CD4-positive, alpha-beta memory T cell (primary cell): Measurements from ENCODE around the gene FXYD5. TPM values are rescaled to one million over a fixed set of nuclear protein-coding genes. Genes with fewer than 3 reads are reported as not detected.

Experiments used
- CTCF ChIA-PET: fragments of 350-600 bp; sonication (Branson Sonifier 250); formaldehyde crosslinking; loops from one replicate; lab custom pipeline; 2021; ENCODE audit warnings: inconsistent platforms; ENCODE audit not compliant: partially characterized antibody; lab: Charles Lee
- POLR2A ChIA-PET: fragments of 350-600 bp; sonication (Branson Sonifier 250); formaldehyde crosslinking; loops from one replicate; lab custom pipeline; 2021; ENCODE audit not compliant: partially characterized antibody; lab: Charles Lee
- DNase-seq, 5 donors: peaks; one replicate each; pipeline versions ENCODE4 v3.0.0 to v3.0.0-alpha.2; 2020 to 2022; ENCODE audit warnings: mixed read lengths in 1 of 5
- H3K27ac ChIP-seq: one replicate; pipeline ENCODE4 v1.7.0; 2013; ENCODE audit warnings: low read depth, low read length
- H3K27me3 ChIP-seq: 2 replicates; pipeline ENCODE4 v1.7.0; 2013; ENCODE audit warnings: mild to moderate bottlenecking, low read length, moderate library complexity; ENCODE audit not compliant: insufficient read depth
- H3K36me3 ChIP-seq: 2 replicates; pipeline ENCODE4 v1.7.0; 2013; ENCODE audit warnings: mild to moderate bottlenecking, low read length, moderate library complexity; ENCODE audit not compliant: insufficient read depth
- H3K4me1 ChIP-seq: 2 replicates; pipeline ENCODE4 v1.7.0; 2013; ENCODE audit warnings: mild to moderate bottlenecking, low read length, moderate library complexity; ENCODE audit not compliant: insufficient read depth
- H3K4me3 ChIP-seq, 2 donors: one replicate each; pipeline ENCODE4 v1.7.0; 2013; ENCODE audit warnings: low read length in 2 of 2, mild to moderate bottlenecking in 1 of 2
- H3K9me3 ChIP-seq, 2 donors: one replicate each; pipeline ENCODE4 v1.7.0; 2013; ENCODE audit warnings: low read length in 2 of 2, control low read depth in 1 of 2; ENCODE audit not compliant: control insufficient read depth in 1 of 2
- H3K27ac Mint-ChIP-seq, 7 donors: one replicate each; pipeline ENCODE4 v1.8.0; 2020 to 2021; ENCODE audit warnings: mixed read lengths in 7 of 7, mild to moderate bottlenecking in 6 of 7, inconsistent platforms in 3 of 7, moderate library complexity in 3 of 7
- H3K27me3 Mint-ChIP-seq, 2 donors: one replicate each; pipeline ENCODE4 v1.8.0; 2020 to 2021; ENCODE audit warnings: mixed read lengths in 2 of 2
- H3K36me3 Mint-ChIP-seq, 2 donors: one replicate each; pipeline ENCODE4 v1.8.0; 2020 to 2021; ENCODE audit warnings: mixed read lengths in 2 of 2, inconsistent platforms in 1 of 2, mild to moderate bottlenecking in 1 of 2
- H3K4me1 Mint-ChIP-seq, 4 donors: one replicate each; pipeline ENCODE4 v1.8.0; 2020 to 2021; ENCODE audit warnings: mixed read lengths in 4 of 4, mild to moderate bottlenecking in 1 of 4
- H3K4me3 Mint-ChIP-seq, 8 donors: one replicate each; pipeline ENCODE4 v1.8.0; 2020 to 2021; ENCODE audit warnings: mixed read lengths in 8 of 8, mild to moderate bottlenecking in 7 of 8, moderate library complexity in 6 of 8, inconsistent platforms in 3 of 8
- H3K9me3 Mint-ChIP-seq, 8 donors: one replicate each; pipeline ENCODE4 v1.8.0; 2020 to 2021; ENCODE audit warnings: mixed read lengths in 8 of 8, mild to moderate bottlenecking in 5 of 8, inconsistent platforms in 3 of 8, moderate library complexity in 1 of 8
- intact Hi-C: fragments of 100-400 bp; cut with micrococcal nuclease; formaldehyde crosslinking; loops from one replicate; pipeline ENCODE4 v1.15.1; 2023
- polyA plus RNA-seq, 2 donors: library from polyadenylated mRNA; unstranded; fragments of 300-500 nt; fragmentation: Illumina TruSeq; gene quantifications; one replicate each; pipeline ENCODE4 v1.2.3, GENCODE V29; 2021
- total RNA-seq, 2 experiments: library from RNA; stranded (reverse); gene quantifications; one replicate each; pipeline ENCODE4 v1.2.3, GENCODE V29; 2021

The FXYD5 gene
- total and polyA plus RNA-seq, 4 experiments from 2014 or later: 452 to 833 (median 479) TPM

DNA sequence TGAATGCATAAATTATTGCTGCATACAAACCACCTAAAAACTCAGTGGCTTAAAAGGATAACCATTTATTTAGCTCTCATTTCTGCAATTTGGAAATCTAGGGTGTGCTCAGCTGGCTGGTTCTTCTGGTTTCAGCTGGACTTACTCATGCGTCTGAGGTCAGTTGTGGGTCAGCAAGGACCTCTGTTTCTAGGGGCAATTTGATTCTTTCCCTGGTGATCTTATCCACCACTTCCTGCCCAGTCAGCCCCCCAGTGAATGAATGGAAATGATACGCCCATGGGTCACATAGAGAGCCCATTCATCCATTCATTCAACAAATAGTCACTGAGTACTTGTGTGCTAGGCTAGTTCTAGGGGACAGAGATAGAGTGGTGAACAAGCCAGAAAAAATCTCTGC is 9.9 kb downstream of the FXYD5 start:
- POLR2A ChIA-PET: no interaction called here
- Histone ChIP-seq H3K9me3 (peaks cover 0 to 8% of the 10 kb centered on the region in 2 donors), H3K27me3 (no peaks in the 10 kb centered on the region), H3K36me3 (peaks cover 78% of the 10 kb centered on the region), H3K4me1 (peaks cover 70% of the 10 kb centered on the region), H3K27ac (no peak overlapping the region), H3K4me3 (no peak overlapping the region)
- peaks cover 90 to 91% of the 10 kb centered on the region in 2 donors for H3K36me3 Mint-ChIP-seq
- DNase-seq: no peak
- peak overlapping the region in 6 of 7 donors; percentile 35 to 82 (median 66) for H3K27ac Mint-ChIP-seq
- CTCF ChIA-PET: interaction anchor here (2.0 kb wide), 1 partner anchor 23 kb away, joined by 11 read pairs; no protein-coding TSS in a partner anchor
- peaks cover 0 to 26% (median 13%) of the 10 kb centered on the region in 8 donors for H3K9me3 Mint-ChIP-seq
- no peak overlapping the region for H3K4me3 Mint-ChIP-seq
- intact Hi-C loops: no loop called here
- no peaks in the 10 kb centered on the region for H3K27me3 Mint-ChIP-seq
- H3K4me1 Mint-ChIP-seq: peaks cover 30 to 81% (median 57%) of the 10 kb centered on the region in 4 donors

DNA sequence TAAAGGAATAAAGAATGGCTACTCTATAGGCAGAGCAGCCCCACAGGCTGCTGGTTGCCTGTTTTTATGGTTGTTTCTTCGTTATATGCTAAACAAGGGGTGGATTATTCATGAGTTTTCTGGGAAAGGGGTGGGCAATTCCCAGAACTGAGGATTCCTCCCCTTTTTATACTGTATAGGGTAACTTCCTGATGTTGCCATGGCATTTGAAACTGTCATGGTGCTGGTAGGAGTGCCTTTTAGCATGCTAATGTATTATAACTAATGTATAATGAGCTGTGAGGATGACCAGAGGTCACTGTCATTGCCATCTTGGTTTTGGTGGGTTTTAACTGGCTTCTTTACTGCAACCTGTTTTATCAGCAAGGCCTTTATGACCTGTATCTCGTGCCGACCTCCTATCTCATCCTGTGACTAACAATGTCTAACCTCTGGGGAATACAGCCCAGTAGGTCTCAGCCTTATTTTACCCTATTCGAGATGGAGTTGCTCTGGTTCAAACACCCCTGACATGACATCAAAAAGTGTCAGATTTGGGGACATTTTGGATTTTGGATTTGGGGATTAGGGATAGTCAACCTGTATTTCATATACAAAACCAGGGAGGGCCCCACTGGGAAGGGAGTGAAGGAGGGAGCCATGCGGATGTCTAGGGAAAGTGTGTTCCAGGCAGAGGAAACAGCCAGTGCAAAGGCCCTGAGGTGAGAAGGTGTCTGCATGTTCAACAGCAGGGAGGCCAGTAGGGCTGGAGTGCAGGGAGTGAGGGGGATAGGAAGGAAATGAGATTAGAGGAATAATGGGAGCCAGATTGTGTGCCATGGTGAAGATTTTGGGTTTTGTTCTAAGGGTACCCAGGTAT is 10.9 kb downstream of the FXYD5 start:
- Histone ChIP-seq H3K4me3 (no peak overlapping the region), H3K36me3 (peaks cover 79% of the 10 kb centered on the region), H3K4me1 (peaks cover 73% of the 10 kb centered on the region), H3K9me3 (peaks cover 0 to 8% of the 10 kb centered on the region in 2 donors), H3K27me3 (no peaks in the 10 kb centered on the region), H3K27ac (no peak overlapping the region)
- POLR2A ChIA-PET: interaction anchor here (1.3 to 16.0 kb wide), 4 partner anchors 7 to 71 kb away, joined by 3 to 140 read pairs (median 55); partner anchors contain the start of gene FXYD5
- H3K4me1 Mint-ChIP-seq: peaks cover 32 to 85% (median 59%) of the 10 kb centered on the region in 4 donors
- CTCF ChIA-PET: interaction anchor here (1.7 to 2.0 kb wide), 2 partner anchors 12 to 41 kb away, joined by 4 to 6 read pairs; no protein-coding TSS in a partner anchor
- no peaks in the 10 kb centered on the region for H3K27me3 Mint-ChIP-seq
- peaks cover 0 to 26% (median 13%) of the 10 kb centered on the region in 8 donors for H3K9me3 Mint-ChIP-seq
- intact Hi-C loops: no loop called here
- peaks cover 84 to 92% of the 10 kb centered on the region in 2 donors for H3K36me3 Mint-ChIP-seq
- H3K27ac Mint-ChIP-seq: peak overlapping the region; percentile 7 to 87 (median 58)
- peak overlapping the region in 4 of 8 donors; percentile 25 to 59 (median 48) for H3K4me3 Mint-ChIP-seq
- no peak for DNase-seq

DNA sequence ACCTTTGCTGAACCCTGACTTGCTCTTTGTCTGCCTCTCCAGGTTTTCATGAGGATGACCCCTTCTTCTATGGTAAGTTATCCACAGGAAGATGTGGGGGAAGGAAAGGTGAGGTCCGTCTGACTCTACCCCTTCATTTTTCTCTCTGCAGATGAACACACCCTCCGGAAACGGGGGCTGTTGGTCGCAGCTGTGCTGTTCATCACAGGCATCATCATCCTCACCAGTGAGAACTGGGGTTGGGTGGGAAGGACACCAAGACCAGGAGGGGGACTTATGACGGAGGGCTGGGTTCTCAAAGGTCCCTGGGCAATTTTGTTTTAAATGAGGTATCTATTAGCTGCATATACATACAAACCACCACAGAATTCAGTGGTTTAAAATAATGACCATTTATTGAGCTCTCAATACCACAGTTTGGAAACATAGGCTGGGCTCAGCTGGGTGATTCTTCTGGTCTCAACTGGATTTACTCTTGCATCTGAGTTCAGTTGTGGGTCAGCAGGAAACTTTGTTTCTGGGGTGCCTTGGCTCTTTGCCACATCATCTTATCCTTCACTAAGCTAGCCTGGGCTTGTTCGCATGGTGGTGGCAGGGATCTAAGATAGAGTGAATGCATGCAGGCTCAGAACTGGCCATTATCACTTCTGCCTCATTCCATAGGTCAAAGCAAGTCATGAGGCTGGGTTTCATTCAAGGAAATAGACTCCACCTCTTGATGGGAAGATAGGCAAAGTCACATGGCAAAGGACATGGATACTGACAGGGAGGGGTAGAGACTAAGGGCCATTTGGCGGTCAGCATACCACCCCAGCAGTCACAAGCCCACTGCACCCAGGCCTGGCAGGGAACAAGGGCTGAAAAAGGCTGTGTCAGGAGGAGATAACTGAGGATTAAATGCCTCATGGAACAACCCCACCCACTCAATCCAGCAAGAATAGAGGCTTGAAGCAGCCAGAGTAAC is 11.8 kb downstream of the FXYD5 start:
- Histone ChIP-seq H3K36me3 (peaks cover 72% of the 10 kb centered on the region), H3K27ac (peak overlapping the region; percentile 20), H3K27me3 (no peaks in the 10 kb centered on the region), H3K9me3 (peaks cover 0 to 8% of the 10 kb centered on the region in 2 donors), H3K4me3 (no peak overlapping the region), H3K4me1 (peaks cover 67% of the 10 kb centered on the region)
- intact Hi-C loops: no loop called here
- CTCF ChIA-PET: interaction anchor here (1.1 to 2.0 kb wide), 3 partner anchors 13 to 40 kb away, joined by 4 to 6 read pairs (median 5); no protein-coding TSS in a partner anchor
- H3K4me1 Mint-ChIP-seq: peaks cover 30 to 79% (median 54%) of the 10 kb centered on the region in 4 donors
- no peak for DNase-seq
- H3K9me3 Mint-ChIP-seq: peaks cover 0 to 26% (median 13%) of the 10 kb centered on the region in 8 donors
- POLR2A ChIA-PET: interaction anchor here (0.6 to 16.0 kb wide), 9 partner anchors 8 to 98 kb away, joined by 3 to 140 read pairs (median 6); partner anchors contain the start of gene FXYD5
- H3K4me3 Mint-ChIP-seq: peak overlapping the region in 6 of 8 donors; percentile 34 to 75 (median 58)
- peaks cover 74 to 84% of the 10 kb centered on the region in 2 donors for H3K36me3 Mint-ChIP-seq
- H3K27me3 Mint-ChIP-seq: no peaks in the 10 kb centered on the region
- H3K27ac Mint-ChIP-seq: peak overlapping the region; percentile 82 to 95 (median 92)

DNA sequence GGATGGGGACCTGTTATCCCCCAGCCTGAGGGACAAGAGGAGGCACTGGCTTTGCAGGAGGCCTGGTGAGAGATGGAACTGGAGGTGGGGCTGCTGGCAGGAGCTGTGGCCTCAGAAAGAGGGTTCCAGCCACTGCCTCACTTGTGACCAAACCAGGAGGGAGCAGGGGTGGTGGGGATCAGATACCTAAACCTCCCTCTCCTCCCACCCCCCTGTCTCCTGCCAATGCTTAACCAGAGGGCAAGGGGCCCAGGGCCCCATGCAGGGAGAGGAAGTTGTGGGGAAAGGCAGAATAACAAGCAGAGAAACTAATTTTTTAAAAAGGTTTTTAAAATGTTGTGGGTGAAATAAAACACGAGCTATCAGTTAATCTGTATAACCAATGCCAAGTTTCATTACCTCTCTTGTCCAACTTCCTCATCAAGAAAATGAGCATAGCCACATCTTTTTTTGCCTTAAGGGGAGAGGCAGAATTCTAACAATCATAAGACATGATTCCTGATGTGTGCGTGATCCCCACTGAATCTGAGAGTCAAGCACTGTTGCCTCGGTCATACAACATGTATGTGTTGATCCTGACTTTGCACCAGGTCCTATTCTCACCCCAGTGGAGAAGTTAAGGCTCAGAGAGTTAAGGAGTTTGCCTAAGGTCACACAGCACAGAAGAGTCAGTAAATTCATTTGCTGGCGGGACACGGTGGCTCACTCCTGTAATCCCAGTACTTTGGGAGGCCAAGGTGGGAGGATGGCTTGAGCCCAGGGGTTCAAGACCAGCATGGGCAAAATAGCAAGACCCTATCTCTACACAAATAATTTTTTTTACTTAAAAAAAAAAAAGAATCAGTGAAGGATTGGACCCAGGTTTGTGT is 12.9 kb downstream of the FXYD5 start:
- H3K27ac Mint-ChIP-seq: peak overlapping the region; percentile 82 to 95 (median 92)
- H3K4me3 Mint-ChIP-seq: peak overlapping the region in 7 of 8 donors; percentile 50 to 75 (median 60)
- peak in 3 of 5 donors; percentile 39 to 44 (median 42) for DNase-seq
- H3K4me1 ChIP-seq: peaks cover 67% of the 10 kb centered on the region
- ChIA-PET CTCF (interaction anchor here (1.1 to 2.0 kb wide), 4 partner anchors 8 to 39 kb away, joined by 3 to 6 read pairs (median 4); no protein-coding TSS in a partner anchor), POLR2A (interaction anchor here (0.6 to 16.0 kb wide), 11 partner anchors 9 to 97 kb away, joined by 3 to 140 read pairs (median 5); partner anchors contain the start of gene FXYD5)
- H3K4me3 ChIP-seq: no peak overlapping the region
- H3K9me3 Mint-ChIP-seq: peaks cover 0 to 21% (median 11%) of the 10 kb centered on the region in 8 donors
- H3K4me1 Mint-ChIP-seq: peaks cover 32 to 80% (median 58%) of the 10 kb centered on the region in 4 donors
- H3K36me3 Mint-ChIP-seq: peaks cover 63 to 76% of the 10 kb centered on the region in 2 donors
- H3K27ac ChIP-seq: peak overlapping the region; percentile 20
- no peaks in the 10 kb centered on the region for H3K27me3 Mint-ChIP-seq
- peaks cover 61% of the 10 kb centered on the region for H3K36me3 ChIP-seq
- peaks cover 0 to 8% of the 10 kb centered on the region in 2 donors for H3K9me3 ChIP-seq
- intact Hi-C loops: no loop called here
- H3K27me3 ChIP-seq: no peaks in the 10 kb centered on the region

DNA sequence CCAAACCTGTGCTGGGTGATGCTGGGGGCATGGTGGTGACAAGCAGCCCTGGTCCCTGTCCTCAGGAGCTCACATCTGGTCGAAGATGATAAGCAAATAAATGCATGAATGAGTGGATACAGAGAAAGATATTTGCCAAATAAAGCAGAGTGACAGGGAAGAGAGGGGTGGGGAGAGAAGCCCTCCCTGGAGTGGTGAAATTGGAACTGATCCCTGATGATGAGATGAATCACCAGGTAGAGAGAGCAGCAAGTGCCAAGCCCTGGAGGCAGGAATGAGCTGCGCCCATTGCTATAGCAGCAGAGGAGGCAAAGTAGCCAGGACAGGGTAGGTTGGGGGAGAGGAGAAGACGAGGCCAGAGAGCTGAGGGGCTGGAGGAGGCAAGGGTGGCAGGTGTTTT is 13.7 kb downstream of the FXYD5 start:
- DNase-seq: no peak
- Mint-ChIP-seq H3K27ac (peak overlapping the region; percentile 82 to 95 (median 91)), H3K9me3 (peaks cover 0 to 21% (median 11%) of the 10 kb centered on the region in 8 donors), H3K4me3 (peak overlapping the region in 4 of 8 donors; percentile 20 to 60 (median 48)), H3K4me1 (peaks cover 31 to 80% (median 58%) of the 10 kb centered on the region in 4 donors), H3K27me3 (no peaks in the 10 kb centered on the region), H3K36me3 (peaks cover 56 to 70% of the 10 kb centered on the region in 2 donors)
- Histone ChIP-seq H3K36me3 (peaks cover 54% of the 10 kb centered on the region), H3K4me3 (no peak overlapping the region), H3K4me1 (peaks cover 67% of the 10 kb centered on the region), H3K27ac (peak overlapping the region; percentile 3), H3K9me3 (peaks cover 0 to 8% of the 10 kb centered on the region in 2 donors), H3K27me3 (no peaks in the 10 kb centered on the region)
- intact Hi-C loops: no loop called here
- ChIA-PET POLR2A (interaction anchor here (0.7 to 16.0 kb wide), 7 partner anchors 10 to 885 kb away, joined by 3 to 140 read pairs (median 6); partner anchors contain the start of gene FXYD5), CTCF (interaction anchor here (0.7 to 1.2 kb wide), 3 partner anchors 9 to 300 kb away, joined by 3 read pairs; no protein-coding TSS in a partner anchor)
